Measurements from ENCODE around the gene DYNC1I2. TPM values are rescaled to one million over a fixed set of nuclear protein-coding genes. Genes with fewer than 3 reads are reported as not detected.

Gene DYNC1I2
- 72.4 TPM for polyA plus RNA-seq (2013)

DNA sequence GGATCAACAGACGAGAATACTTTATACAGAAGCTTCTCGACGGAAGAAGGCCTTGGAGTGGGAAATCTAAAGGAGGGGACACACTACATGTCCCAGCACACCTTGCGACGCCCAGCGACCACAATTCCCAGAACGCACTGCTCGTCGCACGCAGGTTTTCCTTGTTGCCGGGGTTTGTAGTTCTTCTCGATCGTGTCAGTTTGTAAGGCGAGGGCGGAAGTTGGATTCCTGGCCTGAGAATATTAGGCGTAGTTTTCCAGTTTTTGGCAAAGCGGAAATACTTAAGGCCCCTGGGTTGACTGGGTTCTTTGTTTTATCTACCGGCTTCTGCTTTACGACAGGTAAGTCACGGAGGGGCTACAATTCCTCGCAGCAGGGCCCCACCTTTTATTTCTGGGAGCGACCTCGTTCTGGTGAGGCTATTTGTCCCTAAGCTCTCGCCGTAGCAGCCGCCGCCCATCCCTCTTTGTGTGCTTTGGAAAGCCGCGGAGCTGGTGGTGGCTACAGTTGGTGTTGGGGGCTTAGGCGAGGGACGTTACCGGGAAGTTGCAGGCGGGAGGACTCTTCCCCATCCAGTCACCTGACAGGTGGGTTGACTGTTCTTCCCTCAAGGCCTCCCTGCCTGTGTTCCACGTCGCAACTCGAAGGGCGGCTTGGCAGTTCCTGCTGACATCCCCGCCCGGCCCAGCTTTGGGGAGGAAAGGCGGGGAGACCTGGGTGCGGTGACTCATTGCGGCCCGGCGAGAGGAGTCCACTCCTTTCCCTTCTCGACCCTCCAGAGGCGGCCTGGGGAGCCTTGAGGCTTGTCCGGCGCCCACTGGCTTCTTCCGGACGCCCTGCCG, at the start of gene DYNC1I2:
Gene DYNC1I2, plus strand, starts transcription at position 183 of the 842 bp plus-strand sequence. CDS start 2,687 bp downstream, outside the sequence.
- H3K4me3 ChIP-seq (ENCODE audit: control insufficient read depth in 1 of 7, extremely low read depth in 1 of 7, insufficient read depth in 4 of 7, low read depth in 2 of 7, low read length in 6 of 7), result peak within 1 kb of the TSS; percentile 85 to 100 (median 96)
- POLR2A ChIA-PET, result no interaction called here
- 0% methylated on average over 44 of the region's 51 CpGs for WGBS (ENCODE audit: insufficient coverage)
- H3K4me1 ChIP-seq (ENCODE audit: control extremely low read depth in 1 of 4, control insufficient read depth in 4 of 4, insufficient read depth in 4 of 4, low read length in 3 of 4), result peaks cover 9 to 17% (median 11%) of the 10 kb centered on the region in 4 experiments
- H3K27me3 ChIP-seq (replicated peaks in 2 of 5; ENCODE audit: control insufficient read depth in 4 of 5, insufficient read depth in 5 of 5, low read length in 4 of 5), result peaks cover 0 to 3% (median 0%) of the 10 kb centered on the region in 5 experiments
- DNase-seq, result peak; percentile 92 to 93 (median 92)
- CTCF ChIA-PET, result interaction anchor here (1.6 to 3.0 kb wide), 2 partner anchors 9 to 11 kb away, joined by 4 to 11 read pairs; no protein-coding TSS in a partner anchor
- no peaks in the 10 kb centered on the region for H3K9me3 ChIP-seq (ENCODE audit: control extremely low read depth in 1 of 5, control insufficient read depth in 4 of 5, insufficient read depth in 2 of 5, low read depth in 1 of 5, low read length in 4 of 5)
- H3K36me3 ChIP-seq (ENCODE audit: control insufficient read depth in 4 of 4, insufficient read depth in 4 of 4, low read length in 3 of 4), result peaks cover 0 to 6% (median 5%) of the 10 kb centered on the region in 4 experiments
- peak within 1 kb of the TSS; percentile 81 to 91 for H3K27ac ChIP-seq (ENCODE audit: insufficient read depth in 1 of 2, low read depth in 1 of 2, low read length in 2 of 2, poor library complexity in 1 of 2, severe bottlenecking in 2 of 2)

DNA sequence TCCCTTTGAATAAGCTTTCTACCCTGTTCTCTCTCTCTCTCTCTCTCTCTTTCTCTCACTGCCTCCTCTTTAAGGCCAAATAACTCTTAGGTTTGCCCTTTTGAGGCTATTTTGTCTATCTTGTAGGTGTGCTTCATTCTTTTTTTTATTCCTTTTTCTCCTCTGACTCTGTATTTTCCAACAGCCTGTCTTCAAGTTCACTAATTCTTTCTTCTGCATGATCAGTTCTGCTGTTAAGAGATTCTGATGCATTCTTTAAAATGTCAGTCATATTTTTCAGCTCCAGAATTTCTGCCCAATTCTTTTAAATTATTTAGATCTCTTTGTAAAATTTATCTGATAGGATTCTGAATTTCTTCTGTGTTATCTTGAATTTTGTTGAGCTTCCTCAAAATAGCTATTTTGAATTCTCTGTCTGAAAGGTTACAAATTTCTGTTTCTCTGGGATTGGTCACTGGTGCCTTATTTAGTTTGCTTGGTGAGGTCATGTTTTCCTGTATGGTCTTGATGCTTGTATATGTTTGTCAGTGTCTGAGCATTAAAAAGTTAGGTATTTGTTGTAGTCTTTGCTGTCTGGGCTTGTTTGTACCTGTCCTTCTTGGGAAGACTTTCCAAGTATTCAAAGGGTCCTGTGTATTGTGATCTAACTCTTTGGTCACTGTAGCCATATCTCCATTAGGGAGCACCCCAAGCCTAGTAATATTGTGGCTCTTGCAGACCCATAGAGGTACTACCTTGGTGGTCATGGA, 35.4 kb upstream of the DYNC1I2 start:
- ChIA-PET CTCF (interaction anchor here (1.7 to 1.9 kb wide), 2 partner anchors 12 to 13 kb away, joined by 4 to 5 read pairs; no protein-coding TSS in a partner anchor), POLR2A (no interaction called here)
- H3K4me3 ChIP-seq (ENCODE audit: control insufficient read depth in 1 of 7, extremely low read depth in 1 of 7, insufficient read depth in 4 of 7, low read depth in 2 of 7, low read length in 6 of 7), result no peak overlapping the region
- H3K27ac ChIP-seq (ENCODE audit: insufficient read depth in 1 of 2, low read depth in 1 of 2, low read length in 2 of 2, poor library complexity in 1 of 2, severe bottlenecking in 2 of 2), result no peak overlapping the region
- peaks cover 3 to 14% (median 5%) of the 10 kb centered on the region in 4 experiments for H3K4me1 ChIP-seq (ENCODE audit: control extremely low read depth in 1 of 4, control insufficient read depth in 4 of 4, insufficient read depth in 4 of 4, low read length in 3 of 4)
- H3K27me3 ChIP-seq (replicated peaks in 2 of 5; ENCODE audit: control insufficient read depth in 4 of 5, insufficient read depth in 5 of 5, low read length in 4 of 5), result no peaks in the 10 kb centered on the region
- H3K36me3 ChIP-seq (ENCODE audit: control insufficient read depth in 4 of 4, insufficient read depth in 4 of 4, low read length in 3 of 4), result no peaks in the 10 kb centered on the region
- peaks cover 0 to 17% (median 4%) of the 10 kb centered on the region in 5 experiments for H3K9me3 ChIP-seq (ENCODE audit: control extremely low read depth in 1 of 5, control insufficient read depth in 4 of 5, insufficient read depth in 2 of 5, low read depth in 1 of 5, low read length in 4 of 5)
- no peak for DNase-seq

DNA sequence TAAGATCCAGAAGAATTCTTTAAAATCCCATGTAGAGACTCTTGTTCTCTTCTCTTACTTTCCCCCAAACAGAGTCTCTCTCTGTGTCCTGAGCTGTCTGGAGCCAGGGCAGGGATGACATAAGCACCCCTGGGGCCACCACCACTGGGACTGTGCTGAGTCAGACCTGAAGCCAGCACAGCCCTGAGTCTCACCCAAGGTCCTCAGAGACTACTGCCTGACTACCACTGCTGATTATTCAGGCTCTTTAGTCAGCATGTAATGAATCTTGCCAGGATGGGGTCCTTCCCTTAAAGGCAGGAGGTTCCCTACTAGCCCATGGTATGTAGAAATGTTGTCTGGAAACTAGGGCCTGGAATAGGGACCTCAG, 34.9 kb upstream of the DYNC1I2 start:
- Histone ChIP-seq H3K27ac (ENCODE audit: insufficient read depth in 1 of 2, low read depth in 1 of 2, low read length in 2 of 2, poor library complexity in 1 of 2, severe bottlenecking in 2 of 2) (no peak overlapping the region), H3K27me3 (replicated peaks in 2 of 5; ENCODE audit: control insufficient read depth in 4 of 5, insufficient read depth in 5 of 5, low read length in 4 of 5) (no peaks in the 10 kb centered on the region), H3K9me3 (ENCODE audit: control extremely low read depth in 1 of 5, control insufficient read depth in 4 of 5, insufficient read depth in 2 of 5, low read depth in 1 of 5, low read length in 4 of 5) (peaks cover 0 to 15% (median 4%) of the 10 kb centered on the region in 5 experiments), H3K36me3 (ENCODE audit: control insufficient read depth in 4 of 4, insufficient read depth in 4 of 4, low read length in 3 of 4) (no peaks in the 10 kb centered on the region), H3K4me3 (ENCODE audit: control insufficient read depth in 1 of 7, extremely low read depth in 1 of 7, insufficient read depth in 4 of 7, low read depth in 2 of 7, low read length in 6 of 7) (no peak overlapping the region), H3K4me1 (ENCODE audit: control extremely low read depth in 1 of 4, control insufficient read depth in 4 of 4, insufficient read depth in 4 of 4, low read length in 3 of 4) (peaks cover 3 to 14% (median 5%) of the 10 kb centered on the region in 4 experiments)
- no peak for DNase-seq
- ChIA-PET POLR2A (no interaction called here), CTCF (interaction anchor here (1.7 to 1.9 kb wide), 2 partner anchors 11 to 14 kb away, joined by 4 to 5 read pairs; no protein-coding TSS in a partner anchor)

DNA sequence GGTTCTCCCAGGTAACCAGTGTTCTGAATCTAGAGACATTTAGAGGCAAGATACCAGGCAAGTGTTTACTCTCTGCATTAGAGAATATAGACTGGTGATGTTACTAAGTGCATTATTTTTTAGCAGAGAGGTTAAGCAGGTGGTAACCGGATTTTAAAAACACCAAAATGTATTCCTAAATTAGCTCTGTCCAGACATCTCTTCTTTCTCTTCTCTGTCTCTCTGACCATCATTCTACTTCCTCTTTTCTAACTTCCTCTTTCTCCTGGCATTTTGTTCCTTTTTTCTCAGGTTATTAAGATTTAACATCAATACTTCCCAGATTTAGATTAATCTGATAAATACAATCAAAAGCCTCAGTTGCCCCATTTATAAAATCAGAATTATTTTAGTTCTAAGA, 31.7 kb upstream of the DYNC1I2 start:
- H3K27me3 ChIP-seq (replicated peaks in 2 of 5; ENCODE audit: control insufficient read depth in 4 of 5, insufficient read depth in 5 of 5, low read length in 4 of 5), result no peaks in the 10 kb centered on the region
- peaks cover 3 to 14% (median 5%) of the 10 kb centered on the region in 4 experiments for H3K4me1 ChIP-seq (ENCODE audit: control extremely low read depth in 1 of 4, control insufficient read depth in 4 of 4, insufficient read depth in 4 of 4, low read length in 3 of 4)
- POLR2A ChIA-PET, result interaction anchor here (0.7 kb wide), 1 partner anchor 1106 kb away, joined by 3 read pairs; no protein-coding TSS in a partner anchor
- no peak overlapping the region for H3K4me3 ChIP-seq (ENCODE audit: control insufficient read depth in 1 of 7, extremely low read depth in 1 of 7, insufficient read depth in 4 of 7, low read depth in 2 of 7, low read length in 6 of 7)
- no peak overlapping the region for H3K27ac ChIP-seq (ENCODE audit: insufficient read depth in 1 of 2, low read depth in 1 of 2, low read length in 2 of 2, poor library complexity in 1 of 2, severe bottlenecking in 2 of 2)
- CTCF ChIA-PET, result no interaction called here
- no CpG with 5 or more reads among the region's 1 CpG for WGBS (ENCODE audit: insufficient coverage)
- DNase-seq, result peak; percentile 24 to 75 (median 61)
- H3K9me3 ChIP-seq (ENCODE audit: control extremely low read depth in 1 of 5, control insufficient read depth in 4 of 5, insufficient read depth in 2 of 5, low read depth in 1 of 5, low read length in 4 of 5), result peaks cover 0 to 10% (median 4%) of the 10 kb centered on the region in 5 experiments
- H3K36me3 ChIP-seq (ENCODE audit: control insufficient read depth in 4 of 4, insufficient read depth in 4 of 4, low read length in 3 of 4), result no peaks in the 10 kb centered on the region

DNA sequence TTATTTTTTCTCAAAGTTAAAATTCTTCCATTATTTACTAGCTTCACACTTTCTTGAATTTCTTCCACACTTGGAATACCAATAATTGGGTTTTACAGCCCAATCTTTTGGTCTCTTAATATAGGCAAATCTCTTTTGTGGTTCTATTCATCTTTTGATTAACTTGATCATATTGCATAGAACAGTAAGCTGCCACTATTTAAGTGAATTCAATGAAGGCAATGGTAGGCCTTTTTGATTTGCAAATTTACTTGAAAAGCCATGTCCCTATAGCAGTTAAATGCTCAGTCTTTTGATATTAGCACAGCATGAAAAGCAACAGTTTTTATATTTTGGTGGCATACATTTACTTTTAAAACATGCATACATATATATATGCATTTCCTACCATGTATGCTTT, 20.2 kb upstream of the DYNC1I2 start:
- CTCF ChIA-PET, result interaction anchor here (1.0 to 1.4 kb wide), 2 partner anchors 16 to 694 kb away, joined by 3 read pairs; no protein-coding TSS in a partner anchor
- POLR2A ChIA-PET, result no interaction called here

DNA sequence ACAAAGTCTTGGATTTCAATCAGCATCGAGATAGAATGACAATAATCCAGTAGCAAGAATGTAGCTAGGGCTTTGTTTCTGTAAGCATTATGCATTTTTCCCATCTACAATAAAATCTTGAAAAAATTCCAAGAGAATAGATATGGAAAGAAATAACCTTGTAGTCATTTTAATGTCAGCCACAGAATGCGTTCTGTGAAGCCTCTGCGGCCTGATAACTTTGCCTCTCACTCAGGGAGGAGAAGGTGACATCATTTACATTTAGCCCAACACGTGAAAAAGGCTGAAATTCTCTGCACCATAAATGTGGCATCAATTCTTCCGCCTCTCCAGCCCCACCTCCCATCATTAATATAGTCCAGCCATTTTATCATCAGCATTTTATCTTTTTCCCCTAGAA, 19.1 kb upstream of the DYNC1I2 start:
- H3K36me3 ChIP-seq (ENCODE audit: control insufficient read depth in 4 of 4, insufficient read depth in 4 of 4, low read length in 3 of 4), result no peaks in the 10 kb centered on the region
- no peaks in the 10 kb centered on the region for H3K27me3 ChIP-seq (replicated peaks in 2 of 5; ENCODE audit: control insufficient read depth in 4 of 5, insufficient read depth in 5 of 5, low read length in 4 of 5)
- no peaks in the 10 kb centered on the region for H3K4me1 ChIP-seq (ENCODE audit: control extremely low read depth in 1 of 4, control insufficient read depth in 4 of 4, insufficient read depth in 4 of 4, low read length in 3 of 4)
- CTCF ChIA-PET, result interaction anchor here (0.6 to 1.4 kb wide), 2 partner anchors 15 to 36 kb away, joined by 3 read pairs; no protein-coding TSS in a partner anchor
- no peak for DNase-seq
- no peaks in the 10 kb centered on the region for H3K9me3 ChIP-seq (ENCODE audit: control extremely low read depth in 1 of 5, control insufficient read depth in 4 of 5, insufficient read depth in 2 of 5, low read depth in 1 of 5, low read length in 4 of 5)
- H3K27ac ChIP-seq (ENCODE audit: insufficient read depth in 1 of 2, low read depth in 1 of 2, low read length in 2 of 2, poor library complexity in 1 of 2, severe bottlenecking in 2 of 2), result no peak overlapping the region
- POLR2A ChIA-PET, result no interaction called here
- WGBS (ENCODE audit: insufficient coverage), result 100% methylated on average over 2 of the region's 5 CpGs
- no peak overlapping the region for H3K4me3 ChIP-seq (ENCODE audit: control insufficient read depth in 1 of 7, extremely low read depth in 1 of 7, insufficient read depth in 4 of 7, low read depth in 2 of 7, low read length in 6 of 7)

More for the DNA sequence above, 20.2 kb upstream of the DYNC1I2 start:
- Histone ChIP-seq H3K4me1 (ENCODE audit: control extremely low read depth in 1 of 4, control insufficient read depth in 4 of 4, insufficient read depth in 4 of 4, low read length in 3 of 4) (no peaks in the 10 kb centered on the region), H3K27me3 (replicated peaks in 2 of 5; ENCODE audit: control insufficient read depth in 4 of 5, insufficient read depth in 5 of 5, low read length in 4 of 5) (no peaks in the 10 kb centered on the region), H3K4me3 (ENCODE audit: control insufficient read depth in 1 of 7, extremely low read depth in 1 of 7, insufficient read depth in 4 of 7, low read depth in 2 of 7, low read length in 6 of 7) (no peak overlapping the region), H3K9me3 (ENCODE audit: control extremely low read depth in 1 of 5, control insufficient read depth in 4 of 5, insufficient read depth in 2 of 5, low read depth in 1 of 5, low read length in 4 of 5) (no peaks in the 10 kb centered on the region), H3K36me3 (ENCODE audit: control insufficient read depth in 4 of 4, insufficient read depth in 4 of 4, low read length in 3 of 4) (no peaks in the 10 kb centered on the region), H3K27ac (ENCODE audit: insufficient read depth in 1 of 2, low read depth in 1 of 2, low read length in 2 of 2, poor library complexity in 1 of 2, severe bottlenecking in 2 of 2) (no peak overlapping the region)
- DNase-seq, result no peak

DNA sequence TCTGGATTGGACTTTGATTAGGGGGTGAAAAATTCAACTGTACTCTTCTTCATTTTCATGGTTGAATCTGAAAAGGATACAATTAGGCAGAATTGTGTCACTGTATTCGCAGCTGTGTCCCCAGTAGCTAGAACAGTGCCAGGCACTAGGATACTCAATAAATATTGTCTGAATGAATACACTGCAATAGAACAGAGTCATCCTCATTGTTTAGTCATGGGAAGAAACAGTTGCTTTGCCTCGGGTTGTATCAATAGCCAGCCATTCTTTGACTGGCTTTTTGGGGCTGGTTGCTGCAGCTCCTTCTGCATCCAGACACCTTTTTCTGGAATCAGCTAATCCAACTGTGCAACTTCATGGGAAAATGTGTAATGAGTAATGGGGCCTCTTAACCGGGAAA, 18.1 kb upstream of the DYNC1I2 start:
- Histone ChIP-seq H3K4me3 (ENCODE audit: control insufficient read depth in 1 of 7, extremely low read depth in 1 of 7, insufficient read depth in 4 of 7, low read depth in 2 of 7, low read length in 6 of 7) (no peak overlapping the region), H3K36me3 (ENCODE audit: control insufficient read depth in 4 of 4, insufficient read depth in 4 of 4, low read length in 3 of 4) (no peaks in the 10 kb centered on the region), H3K9me3 (ENCODE audit: control extremely low read depth in 1 of 5, control insufficient read depth in 4 of 5, insufficient read depth in 2 of 5, low read depth in 1 of 5, low read length in 4 of 5) (no peaks in the 10 kb centered on the region), H3K4me1 (ENCODE audit: control extremely low read depth in 1 of 4, control insufficient read depth in 4 of 4, insufficient read depth in 4 of 4, low read length in 3 of 4) (no peaks in the 10 kb centered on the region), H3K27ac (ENCODE audit: insufficient read depth in 1 of 2, low read depth in 1 of 2, low read length in 2 of 2, poor library complexity in 1 of 2, severe bottlenecking in 2 of 2) (no peak overlapping the region), H3K27me3 (replicated peaks in 2 of 5; ENCODE audit: control insufficient read depth in 4 of 5, insufficient read depth in 5 of 5, low read length in 4 of 5) (no peaks in the 10 kb centered on the region)
- 50% methylated on average over 2 of the region's 3 CpGs for WGBS (ENCODE audit: insufficient coverage)
- CTCF ChIA-PET, result no interaction called here
- POLR2A ChIA-PET, result no interaction called here
- DNase-seq, result no peak
